ENCODE results near the gene PCDHA7. TPM values are rescaled to one million over a fixed set of nuclear protein-coding genes. Genes with fewer than 3 reads are reported as not detected.

The PCDHA7 gene
- total RNA-seq, 1 experiment from 2014 or later = 0.48 TPM

DNA sequence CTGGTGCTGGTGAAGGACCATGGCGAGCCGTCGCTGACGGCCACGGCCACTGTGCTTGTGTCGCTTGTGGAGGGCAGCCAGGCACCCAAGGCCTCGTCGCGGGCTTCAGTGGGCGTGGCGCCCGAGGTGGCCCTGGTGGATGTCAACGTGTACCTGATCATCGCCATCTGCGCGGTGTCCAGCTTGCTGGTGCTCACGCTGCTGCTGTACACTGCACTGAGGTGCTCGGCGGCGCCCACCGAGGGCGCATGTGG is 23.8 kb downstream of the PCDHA7 start:
- H3K27me3 ChIP-seq (ENCODE audit: insufficient read depth, low read length) = no peaks in the 10 kb centered on the region
- no peak overlapping the region for H3K27ac ChIP-seq (ENCODE audit: insufficient read length, low read depth, low read length)
- H3K9ac ChIP-seq (ENCODE audit: extremely low read depth, insufficient read length, low read length) = no peak overlapping the region
- no peak overlapping the region for H3K23ac ChIP-seq (ENCODE audit: insufficient read length, low read depth, low read length)
- H3K4me1 Mint-ChIP-seq = peaks cover 6 to 13% of the 10 kb centered on the region in 2 experiments; a peak in 3 of 4 replicates
- no peaks in the 10 kb centered on the region for H3K79me1 ChIP-seq (ENCODE audit: insufficient read depth, low read depth, low read length, poor library complexity, severe bottlenecking)
- H3K18ac ChIP-seq (ENCODE audit: insufficient read length, low read depth, low read length) = no peak overlapping the region
- H4K5ac ChIP-seq (ENCODE audit: insufficient read length, low read depth, low read length) = no peak overlapping the region
- TF ChIP-seq, protein P1, sequence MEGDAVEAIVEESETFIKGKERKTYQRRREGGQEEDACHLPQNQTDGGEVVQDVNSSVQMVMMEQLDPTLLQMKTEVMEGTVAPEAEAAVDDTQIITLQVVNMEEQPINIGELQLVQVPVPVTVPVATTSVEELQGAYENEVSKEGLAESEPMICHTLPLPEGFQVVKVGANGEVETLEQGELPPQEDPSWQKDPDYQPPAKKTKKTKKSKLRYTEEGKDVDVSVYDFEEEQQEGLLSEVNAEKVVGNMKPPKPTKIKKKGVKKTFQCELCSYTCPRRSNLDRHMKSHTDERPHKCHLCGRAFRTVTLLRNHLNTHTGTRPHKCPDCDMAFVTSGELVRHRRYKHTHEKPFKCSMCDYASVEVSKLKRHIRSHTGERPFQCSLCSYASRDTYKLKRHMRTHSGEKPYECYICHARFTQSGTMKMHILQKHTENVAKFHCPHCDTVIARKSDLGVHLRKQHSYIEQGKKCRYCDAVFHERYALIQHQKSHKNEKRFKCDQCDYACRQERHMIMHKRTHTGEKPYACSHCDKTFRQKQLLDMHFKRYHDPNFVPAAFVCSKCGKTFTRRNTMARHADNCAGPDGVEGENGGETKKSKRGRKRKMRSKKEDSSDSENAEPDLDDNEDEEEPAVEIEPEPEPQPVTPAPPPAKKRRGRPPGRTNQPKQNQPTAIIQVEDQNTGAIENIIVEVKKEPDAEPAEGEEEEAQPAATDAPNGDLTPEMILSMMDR (conservative IDR thresholded peaks at IDR 0.05) = no peak
- peaks cover 34 to 48% of the 10 kb centered on the region in 2 experiments for H3K9me3 Mint-ChIP-seq
- peak overlapping the region in 1 of 2 experiments; percentile 36; a peak in 1 of 5 replicates for H3K4me3 Mint-ChIP-seq
- no peak overlapping the region for H3T11ph ChIP-seq (ENCODE audit: low read length)
- no peak overlapping the region for H3K14ac ChIP-seq (ENCODE audit: insufficient read depth, low read length)
- no peaks in the 10 kb centered on the region for H3K79me2 ChIP-seq (ENCODE audit: insufficient read depth, low read length)
- H3K4me1 ChIP-seq (ENCODE audit: insufficient read depth, low read length) = no peaks in the 10 kb centered on the region
- H3K27ac Mint-ChIP-seq = no peak overlapping the region
- no peak overlapping the region for H3K4me2 ChIP-seq (ENCODE audit: insufficient read depth, insufficient read length, low read length)
- H2BK20ac ChIP-seq (ENCODE audit: low read depth, low read length, poor library complexity, severe bottlenecking) = no peak overlapping the region
- no peak overlapping the region for H2BK12ac ChIP-seq (ENCODE audit: insufficient read length, low read depth, low read length)
- H4K20me1 ChIP-seq (ENCODE audit: control insufficient read depth, insufficient read depth, insufficient read length) = no peaks in the 10 kb centered on the region
- WGBS (ENCODE audit: extremely low coverage, insufficient read length, low lambda C conversion rate) = no CpG with 5 or more reads among the region's 22 CpGs
- no peak overlapping the region for H3K56ac ChIP-seq (ENCODE audit: insufficient read length, low read depth, low read length)
- no peaks in the 10 kb centered on the region for H3K27me3 Mint-ChIP-seq (ENCODE audit: low read depth)
- no peak for DNase-seq
- H2AK5ac ChIP-seq (ENCODE audit: insufficient read length, low read length) = no peak overlapping the region
- no peak overlapping the region for H2BK15ac ChIP-seq (ENCODE audit: low read depth, low read length)
- H3K9me3 ChIP-seq (ENCODE audit: control insufficient read depth, low read depth, low read length) = peaks cover 9% of the 10 kb centered on the region
- H2BK5ac ChIP-seq (ENCODE audit: insufficient read length, low read length) = no peak overlapping the region
- H3K36me3 Mint-ChIP-seq (ENCODE audit: insufficient read depth in 1 of 3, low read depth in 3 of 3) = peaks cover 37 to 55% (median 39%) of the 10 kb centered on the region in 3 experiments
- H3K4ac ChIP-seq (ENCODE audit: low read depth, low read length) = no peak overlapping the region
- H2BK120ac ChIP-seq (ENCODE audit: low read depth, low read length, poor library complexity, severe bottlenecking) = no peak overlapping the region
- H3K23me2 ChIP-seq (ENCODE audit: insufficient read length, low read depth, low read length, poor library complexity, severe bottlenecking) = no peaks in the 10 kb centered on the region
- no peak overlapping the region for H4K91ac ChIP-seq (ENCODE audit: insufficient read length, low read depth, low read length)
- no peak overlapping the region for H4K8ac ChIP-seq (replicated peaks; ENCODE audit: insufficient read length, low read depth, low read length)
- H2AFZ ChIP-seq (ENCODE audit: low read length) = no peak overlapping the region

All from H9 (cell line).